ENCODE measurements around the gene OSBPL10.

OSBPL10 gene

DNA sequence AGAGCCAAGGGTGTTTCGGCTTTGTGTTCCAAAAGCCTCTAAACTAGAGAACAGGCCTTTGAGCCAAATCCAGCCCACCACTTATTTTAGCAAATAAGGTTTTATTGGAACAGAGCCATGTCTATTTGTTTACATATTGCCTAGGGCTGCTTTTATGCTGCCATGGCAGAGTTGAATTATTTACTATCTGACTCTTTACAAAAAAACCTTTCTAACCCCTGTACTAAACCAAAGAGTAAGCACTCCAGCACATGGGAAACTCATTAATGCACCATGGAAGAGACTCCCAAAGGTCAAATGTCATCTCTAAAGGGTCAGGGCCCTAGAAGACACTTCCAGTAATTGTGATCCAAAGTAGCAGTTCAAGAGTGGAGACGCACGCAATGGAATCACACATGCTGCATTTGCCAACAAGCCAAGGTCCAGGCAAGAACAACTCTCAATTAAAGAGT is 22.3 kb downstream of the OSBPL10 start:
- peak; percentile 35 for DNase-seq (ENCODE audit: low spot score)

DNA sequence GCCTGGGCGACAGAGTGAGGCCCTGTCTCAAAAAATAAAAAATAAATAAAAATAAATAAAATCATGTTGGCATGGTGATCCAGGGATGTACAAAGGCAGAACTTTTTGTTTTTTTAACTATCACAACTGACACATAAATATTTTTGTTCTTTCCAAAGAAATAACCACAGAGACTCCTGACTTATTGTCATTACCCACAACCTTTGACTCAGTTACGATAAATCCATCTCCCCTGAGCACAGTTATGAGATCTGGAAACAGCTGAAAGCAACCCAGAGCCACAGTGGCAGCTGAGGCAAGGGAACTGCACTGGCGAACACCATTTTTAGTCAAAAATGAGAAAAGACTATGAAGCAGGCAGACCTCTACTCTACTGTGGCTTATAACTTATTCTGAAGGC is 24.0 kb downstream of the OSBPL10 start:
- no peak for DNase-seq (ENCODE audit: low spot score)

DNA sequence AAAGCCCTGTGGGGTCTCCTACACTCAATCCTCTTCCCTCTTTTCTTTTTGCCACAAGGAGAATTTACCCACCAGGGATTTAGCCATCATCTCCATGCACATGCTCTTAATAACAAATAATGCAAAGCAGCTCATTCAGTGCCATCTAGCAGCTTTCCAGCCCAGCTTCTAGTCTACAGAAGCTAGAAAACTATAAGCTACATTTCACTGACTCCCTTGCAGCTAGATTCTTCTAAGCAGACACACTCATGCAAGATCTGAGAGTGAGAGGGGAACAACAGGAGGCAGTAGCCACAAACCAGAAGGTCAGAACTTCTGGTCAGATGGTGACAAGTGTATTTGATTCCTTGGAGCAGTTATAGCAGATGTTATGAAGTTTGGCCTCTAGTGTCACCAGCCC is 25.5 kb downstream of the OSBPL10 start:
- DNase-seq (ENCODE audit: low spot score) = no peak

DNA sequence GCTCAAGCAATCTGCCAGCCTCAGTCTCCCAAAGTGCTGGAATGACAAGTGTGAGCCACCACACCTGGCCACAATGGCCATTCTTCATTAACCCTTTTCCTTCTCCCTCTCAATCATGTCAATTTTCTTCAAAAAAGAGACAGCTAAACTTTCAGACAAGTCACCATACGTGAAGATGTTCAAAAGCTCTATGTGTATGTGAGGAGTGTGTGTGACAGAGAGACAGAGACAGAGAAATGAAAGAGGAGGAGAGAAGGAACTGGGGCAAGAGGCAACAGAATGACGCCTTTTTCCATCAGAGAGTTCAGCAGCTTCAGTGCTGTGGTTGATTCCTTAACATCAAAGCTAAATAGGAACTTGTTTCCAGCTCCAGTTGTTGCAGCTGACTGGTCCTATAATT is 27.4 kb downstream of the OSBPL10 start:
- DNase-seq (ENCODE audit: low spot score) = no peak

DNA sequence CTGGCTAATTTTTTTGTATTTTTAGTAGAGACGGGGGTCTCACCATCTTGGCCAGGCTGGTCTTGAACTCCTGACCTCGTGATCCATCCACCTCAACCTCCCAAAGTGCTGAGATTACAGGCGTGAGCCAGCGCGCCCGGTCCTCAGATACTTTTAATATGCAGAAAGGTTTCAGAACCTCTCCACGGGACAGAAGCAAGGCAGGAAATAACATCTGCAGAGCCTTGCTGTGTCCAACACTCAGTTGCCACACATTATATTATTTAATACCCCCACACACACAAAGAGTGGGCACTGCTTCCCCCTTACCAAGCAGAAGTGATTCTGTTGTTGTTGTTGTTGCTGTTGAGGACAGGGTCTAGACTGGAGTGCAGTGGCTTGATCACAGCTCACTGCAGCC is 28.0 kb downstream of the OSBPL10 start:
- DNase-seq (ENCODE audit: low spot score) = no peak

DNA sequence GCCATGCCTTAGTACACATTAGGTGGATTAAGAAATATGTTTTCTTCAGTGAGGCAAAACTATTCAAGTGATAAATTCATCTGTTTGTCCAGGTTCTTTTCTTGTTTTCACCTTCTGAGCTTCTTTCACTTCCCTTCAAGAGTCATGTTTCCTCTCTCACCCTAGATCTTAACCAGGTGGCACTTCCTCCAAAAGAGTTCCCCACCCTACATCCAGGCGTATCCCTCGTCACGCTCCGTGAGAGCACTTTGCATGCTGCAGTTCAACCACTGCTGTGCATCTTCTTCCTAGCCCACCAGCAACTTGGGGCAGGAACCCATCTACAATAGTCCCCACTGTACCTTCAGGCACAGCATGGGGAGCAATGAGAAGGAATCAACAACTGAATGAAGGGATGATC is 28.9 kb downstream of the OSBPL10 start:
- no peak for DNase-seq (ENCODE audit: low spot score)

DNA sequence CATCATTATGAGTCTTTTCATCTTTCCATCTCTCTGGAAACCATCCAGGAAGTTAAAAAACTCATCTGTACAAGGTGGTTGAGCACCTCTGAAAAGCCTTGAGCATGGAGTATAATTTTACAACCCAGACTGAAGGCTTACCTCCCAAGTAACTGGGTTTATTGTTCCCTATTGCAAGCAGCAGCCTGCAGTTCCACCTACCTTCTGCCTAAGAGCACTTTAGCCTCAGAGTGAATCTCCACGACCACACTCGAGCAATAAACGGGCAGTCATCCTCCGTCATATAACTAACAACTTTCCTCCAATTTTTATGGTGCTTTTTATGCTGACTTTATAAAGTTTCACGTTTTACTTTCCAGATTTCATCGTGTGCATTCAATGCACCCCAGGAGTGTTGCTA is 32.8 kb downstream of the OSBPL10 start:
- DNase-seq (ENCODE audit: low spot score) = no peak

DNA sequence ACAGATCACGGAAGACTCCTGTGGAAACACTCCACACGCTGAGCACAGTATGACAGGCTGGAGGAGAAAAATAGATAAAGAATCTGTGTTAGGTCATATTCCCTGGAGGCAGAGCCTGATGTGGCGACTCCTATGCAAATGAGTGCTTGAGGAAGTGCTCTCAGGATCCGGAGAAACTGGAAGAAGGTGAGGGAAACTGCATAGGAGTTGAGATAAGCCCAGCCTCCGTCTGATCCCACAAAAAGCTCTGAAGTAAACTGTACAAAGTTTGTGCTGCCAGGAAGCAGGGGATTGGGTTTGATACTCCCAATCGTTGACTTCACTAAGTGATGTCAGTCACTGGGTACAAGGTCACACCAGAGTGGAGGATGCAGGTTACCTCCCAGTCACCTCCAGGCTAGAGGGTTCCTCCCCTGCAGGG is 33.4 kb downstream of the OSBPL10 start:
- no peak for DNase-seq (ENCODE audit: low spot score)

DNA sequence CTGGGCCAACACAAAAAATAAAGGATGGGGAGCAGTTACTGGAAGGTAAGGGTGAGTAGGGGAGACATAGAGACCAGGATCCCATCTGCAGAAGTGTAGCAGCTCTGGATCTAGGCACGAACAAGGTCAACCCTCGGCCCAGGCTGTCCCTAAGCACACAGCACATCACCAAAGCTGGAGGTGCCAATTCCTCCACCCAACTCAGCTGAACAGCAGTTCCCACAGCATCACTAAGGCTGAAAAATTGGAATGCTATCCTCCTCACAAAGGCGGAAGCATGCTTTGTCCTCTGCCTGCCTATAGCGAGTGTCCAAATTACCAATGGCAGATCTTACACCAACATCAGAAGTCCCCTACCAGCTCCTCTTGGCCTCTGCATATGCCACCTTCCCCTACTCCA is 33.9 kb downstream of the OSBPL10 start:
- no peak for DNase-seq (ENCODE audit: low spot score)

DNA sequence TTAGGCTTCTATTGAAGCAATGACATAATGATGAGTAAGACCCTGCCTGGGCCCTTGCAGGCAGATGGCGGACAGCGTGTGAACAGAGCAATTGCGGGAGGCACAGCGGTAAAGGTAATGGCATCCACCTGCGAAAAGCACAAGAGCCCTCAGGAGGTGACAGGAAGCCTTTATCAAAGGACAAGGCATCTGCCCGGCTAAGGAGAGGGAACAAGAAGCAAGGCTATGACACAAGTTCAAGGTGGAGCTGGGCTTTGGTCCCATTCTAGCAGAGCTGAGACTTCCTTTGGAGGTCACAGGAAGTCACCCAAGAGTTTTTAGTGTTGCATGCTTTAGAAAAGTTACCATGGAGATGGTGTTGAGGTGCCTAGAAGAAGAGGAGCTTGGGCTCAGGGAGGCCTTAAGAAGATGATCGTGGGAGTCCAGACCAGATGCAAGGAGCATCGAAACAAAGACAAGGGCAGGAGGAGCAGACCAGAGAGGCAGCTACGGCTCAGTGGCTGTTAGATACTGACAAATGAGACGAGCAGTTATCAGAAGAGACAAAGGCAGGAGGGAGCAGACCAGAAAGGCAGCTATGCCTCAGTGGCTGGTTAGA is 34.5 kb downstream of the OSBPL10 start:
- DNase-seq (ENCODE audit: low spot score) = no peak

DNA sequence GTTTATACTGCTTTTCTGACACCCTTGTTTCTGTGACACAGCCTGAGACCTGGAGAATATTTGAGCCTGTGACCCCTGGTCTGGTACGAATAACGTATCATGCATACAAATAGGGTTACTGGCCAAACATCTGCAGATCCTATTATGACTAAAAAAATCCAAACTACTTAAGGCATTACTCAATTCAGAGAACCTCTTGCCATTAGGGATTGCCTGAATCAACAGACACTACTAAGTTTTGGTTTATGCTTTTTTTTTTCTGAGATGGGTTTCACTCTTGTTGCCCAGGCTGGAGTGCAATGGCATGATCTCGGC is 35.4 kb downstream of the OSBPL10 start:
- DNase-seq (ENCODE audit: low spot score) = no peak

DNA sequence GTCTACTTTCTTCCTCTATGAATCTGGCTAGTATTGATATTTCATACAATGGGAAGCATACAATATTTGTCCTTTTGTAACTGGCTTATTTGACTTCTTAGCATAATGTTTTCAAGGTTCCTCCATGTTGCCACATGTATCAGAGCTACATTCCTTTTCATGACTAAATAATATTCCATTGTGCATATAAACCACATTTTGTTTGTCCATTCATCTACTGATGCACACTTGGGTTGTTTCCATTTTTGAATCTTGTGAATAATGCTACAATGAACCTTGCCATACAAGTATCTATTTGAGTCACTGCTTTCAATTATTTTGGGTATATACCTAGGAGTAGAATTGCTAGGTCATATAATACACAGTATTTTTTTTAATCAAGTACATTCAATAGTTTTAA is 38.0 kb downstream of the OSBPL10 start:
- no peak for DNase-seq (ENCODE audit: low spot score)

DNA sequence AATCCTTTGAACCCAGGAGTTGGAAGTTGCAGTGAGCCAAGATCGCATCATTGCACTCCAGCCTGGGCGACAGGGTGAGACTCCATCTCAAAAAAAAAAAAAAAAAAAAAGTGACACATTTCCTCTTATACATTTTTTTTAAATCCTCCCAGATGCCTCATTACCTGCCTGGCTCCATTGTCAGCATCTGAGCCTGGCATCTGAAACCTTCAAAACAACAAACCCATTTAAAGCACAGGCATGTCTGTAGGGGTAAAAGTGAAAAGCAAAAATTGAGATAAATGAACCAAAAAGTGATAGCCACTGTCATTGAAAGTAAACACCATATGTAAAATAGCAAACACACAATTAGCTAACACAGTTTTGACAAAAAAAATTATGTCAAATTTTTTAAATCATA is 38.6 kb downstream of the OSBPL10 start:
- no peak for DNase-seq (ENCODE audit: low spot score)

DNA sequence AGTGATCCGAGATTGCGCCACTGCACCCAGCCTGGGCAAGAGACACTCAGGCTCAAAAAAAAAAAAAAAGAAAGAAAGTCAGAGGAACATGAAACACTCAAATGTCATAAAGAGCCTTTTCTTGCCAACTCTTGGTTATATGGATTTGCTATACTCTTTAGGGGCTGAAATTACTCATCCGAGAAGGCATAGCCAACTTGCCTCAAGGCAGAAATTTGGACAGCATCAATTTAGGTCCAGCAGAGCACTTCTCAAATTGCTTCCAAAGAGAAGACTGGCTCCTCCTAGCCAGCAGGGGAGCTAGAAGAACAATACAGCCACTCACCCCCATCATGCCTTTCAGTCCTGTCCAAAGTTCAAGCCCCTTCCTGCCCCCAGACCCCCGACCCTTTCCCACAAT is 43.8 kb downstream of the OSBPL10 start:
- DNase-seq (ENCODE audit: low spot score) = peak; percentile 75

DNA sequence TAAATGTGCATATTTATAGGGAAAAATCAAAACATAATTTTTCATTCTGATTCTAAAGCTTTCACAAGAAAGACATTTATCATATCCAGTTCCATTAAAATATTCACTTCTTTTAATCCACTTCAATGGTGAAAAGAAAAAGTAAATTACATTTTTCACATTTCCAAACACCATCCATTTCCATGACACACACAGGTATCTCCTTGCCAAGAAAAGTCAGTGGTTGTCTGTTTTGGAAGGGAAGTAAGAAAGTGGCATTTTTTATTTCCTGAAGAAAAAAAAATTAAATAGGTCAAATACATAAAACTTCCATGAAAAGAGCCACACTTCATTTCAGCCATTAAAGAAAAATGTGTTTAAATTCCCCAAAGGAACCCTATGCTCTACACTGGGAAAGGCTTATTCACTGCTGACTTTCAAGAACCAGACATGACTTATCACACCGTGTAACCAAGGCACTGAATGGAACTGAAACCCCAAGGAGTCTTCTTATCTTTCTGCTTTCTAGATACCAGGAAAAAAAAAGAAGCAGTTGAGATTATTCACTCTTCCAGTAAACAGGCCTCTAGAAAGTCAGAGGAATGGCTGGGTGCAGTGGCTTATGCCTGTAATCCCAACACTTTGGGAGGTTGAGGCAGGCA is 44.5 kb downstream of the OSBPL10 start:
- no peak for DNase-seq (ENCODE audit: low spot score)

DNA sequence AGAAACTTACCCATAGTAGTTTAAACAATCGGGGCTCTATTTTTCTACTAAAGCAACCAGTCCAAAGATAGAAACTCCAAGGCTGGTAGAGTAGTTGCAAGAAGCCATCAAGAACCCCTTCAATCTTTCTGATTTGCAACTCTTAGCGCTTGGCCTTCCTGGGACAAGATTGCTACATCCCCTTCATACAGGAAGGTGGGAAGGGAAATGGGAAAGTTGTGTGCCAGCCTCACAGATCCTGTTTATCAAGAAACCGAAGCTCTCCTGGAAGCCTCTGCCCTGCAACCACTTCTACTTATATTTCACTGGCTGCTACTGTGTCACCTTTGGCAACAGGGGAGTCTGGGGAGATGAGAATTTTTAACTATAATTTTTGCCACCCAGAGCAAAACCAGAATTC is 46.2 kb downstream of the OSBPL10 start:
- DNase-seq (ENCODE audit: low spot score) = no peak

DNA sequence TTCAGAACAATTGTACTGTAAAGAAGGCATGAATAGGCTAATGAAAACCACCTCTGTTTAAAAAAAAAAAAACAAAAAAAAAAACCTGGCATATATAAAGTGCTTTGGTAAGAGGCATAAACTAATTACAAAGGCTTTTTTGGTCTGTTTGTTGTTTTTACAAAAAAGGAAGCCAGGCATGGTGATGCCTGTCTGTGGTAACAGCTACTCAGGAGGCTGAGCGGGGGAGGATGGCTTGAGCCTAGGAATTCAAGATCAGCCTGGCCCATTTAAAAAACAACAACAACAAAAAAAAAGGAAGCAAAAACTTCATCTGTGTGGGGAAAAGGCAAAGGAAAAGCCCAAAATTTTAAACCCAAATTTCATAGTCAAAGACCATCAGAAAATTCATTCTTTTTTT is 47.0 kb downstream of the OSBPL10 start:
- DNase-seq (ENCODE audit: low spot score) = no peak

DNA sequence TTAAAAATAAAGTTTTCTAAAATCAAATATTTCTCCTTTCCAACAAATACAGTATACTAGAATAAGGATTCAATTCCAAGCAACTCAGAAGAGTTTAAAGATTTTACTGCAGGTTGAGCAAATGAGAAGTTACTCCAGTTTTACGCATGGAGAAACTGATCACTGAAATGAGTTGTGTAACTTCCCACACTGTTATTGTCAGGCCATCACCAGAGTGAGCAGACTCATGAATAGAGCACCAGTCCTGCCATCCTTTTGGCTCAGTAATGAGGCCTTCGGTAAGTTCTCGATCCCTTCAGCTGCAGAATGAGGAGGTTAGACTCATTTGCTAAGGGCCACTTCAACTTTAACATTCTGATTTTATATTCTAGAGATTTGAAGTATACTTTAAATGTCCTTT is 48.1 kb downstream of the OSBPL10 start:
- no peak for DNase-seq (ENCODE audit: low spot score)

DNA sequence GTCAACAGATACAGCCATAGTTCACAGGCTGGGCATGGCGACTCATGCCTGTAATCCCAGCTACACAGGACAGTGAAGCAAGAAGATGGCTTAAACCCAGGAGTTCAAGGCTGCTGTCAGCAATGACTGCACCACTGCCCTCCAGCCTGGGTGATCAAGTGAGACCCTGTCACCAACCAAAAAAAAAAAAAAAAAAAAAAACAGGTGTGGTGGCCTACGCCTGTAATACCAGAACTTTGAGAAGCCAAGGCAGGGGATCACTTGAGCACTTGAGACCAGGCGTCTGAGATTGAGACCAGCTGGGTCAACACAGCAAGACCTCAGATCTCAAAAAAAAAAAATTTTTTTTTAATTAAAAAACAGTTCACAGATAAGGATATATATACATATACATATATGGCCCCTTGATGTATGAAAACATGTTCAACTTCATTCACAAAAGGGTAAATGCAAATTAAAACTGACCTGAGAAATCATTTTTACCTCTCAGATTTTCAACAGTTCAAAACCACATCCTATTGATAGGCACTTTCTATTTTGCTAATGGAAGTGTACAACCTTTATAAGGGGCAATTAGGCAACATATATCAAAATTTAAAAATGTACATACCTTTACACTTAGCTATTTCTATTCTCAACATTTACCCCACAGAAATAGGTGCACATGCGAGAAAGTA is 51.1 kb downstream of the OSBPL10 start:
- no peak for DNase-seq (ENCODE audit: low spot score)

DNA sequence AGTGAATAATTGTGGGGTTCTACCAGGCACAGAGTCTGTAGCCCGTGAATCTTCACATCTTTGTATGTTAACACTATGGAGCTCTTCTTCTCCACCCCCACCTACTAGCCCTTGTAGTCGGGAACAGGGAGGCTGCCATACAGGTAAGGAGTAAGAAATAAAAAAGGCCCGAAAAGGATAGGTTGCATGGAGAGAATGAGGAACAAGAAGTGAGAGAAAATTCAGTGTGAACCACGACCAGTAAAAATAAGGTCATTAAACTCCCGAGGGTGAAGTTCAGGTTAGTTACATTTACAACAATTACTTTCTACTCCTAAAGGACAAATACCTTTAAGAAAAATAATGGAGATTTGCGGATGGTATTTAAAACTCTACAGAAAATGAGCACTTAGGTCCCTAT is 53.3 kb downstream of the OSBPL10 start:
- DNase-seq (ENCODE audit: low spot score) = no peak

DNA sequence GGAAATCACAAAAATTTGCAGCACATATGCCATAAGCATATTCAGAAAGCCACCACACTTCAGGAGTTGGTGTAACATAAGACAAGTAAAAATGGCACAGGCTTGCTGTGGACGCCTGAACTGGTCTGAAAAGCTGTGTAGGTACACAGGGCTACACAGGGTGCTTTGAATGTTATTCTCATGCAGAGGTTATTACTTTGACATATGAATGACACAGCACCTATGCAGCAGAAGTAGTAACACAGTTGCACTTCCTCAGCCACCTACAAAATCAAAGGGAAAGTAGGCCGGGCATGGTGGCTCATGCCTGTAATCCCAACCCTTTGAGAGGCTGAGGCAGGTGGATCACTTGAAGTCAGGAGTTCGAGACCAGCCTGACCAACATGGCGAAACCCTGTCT is 54.5 kb downstream of the OSBPL10 start:
- DNase-seq (ENCODE audit: low spot score) = no peak

DNA sequence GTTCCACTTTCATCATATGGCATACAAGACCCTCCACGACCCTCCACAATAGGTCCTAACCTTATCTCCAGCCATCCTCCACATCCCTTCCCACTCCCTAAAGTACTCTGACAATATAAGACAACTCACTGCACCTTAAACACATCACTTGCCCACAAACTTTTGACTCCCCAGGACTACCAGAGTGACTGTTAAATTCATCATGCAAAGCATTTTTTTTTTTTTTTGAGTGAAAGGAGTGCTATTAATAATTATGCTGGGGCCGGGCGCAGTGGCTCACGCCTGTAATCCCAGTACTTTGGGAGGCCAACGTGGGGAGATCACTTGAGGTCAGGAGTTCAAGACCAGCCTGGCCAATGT is 55.8 kb downstream of the OSBPL10 start:
- no peak for DNase-seq (ENCODE audit: low spot score)

DNA sequence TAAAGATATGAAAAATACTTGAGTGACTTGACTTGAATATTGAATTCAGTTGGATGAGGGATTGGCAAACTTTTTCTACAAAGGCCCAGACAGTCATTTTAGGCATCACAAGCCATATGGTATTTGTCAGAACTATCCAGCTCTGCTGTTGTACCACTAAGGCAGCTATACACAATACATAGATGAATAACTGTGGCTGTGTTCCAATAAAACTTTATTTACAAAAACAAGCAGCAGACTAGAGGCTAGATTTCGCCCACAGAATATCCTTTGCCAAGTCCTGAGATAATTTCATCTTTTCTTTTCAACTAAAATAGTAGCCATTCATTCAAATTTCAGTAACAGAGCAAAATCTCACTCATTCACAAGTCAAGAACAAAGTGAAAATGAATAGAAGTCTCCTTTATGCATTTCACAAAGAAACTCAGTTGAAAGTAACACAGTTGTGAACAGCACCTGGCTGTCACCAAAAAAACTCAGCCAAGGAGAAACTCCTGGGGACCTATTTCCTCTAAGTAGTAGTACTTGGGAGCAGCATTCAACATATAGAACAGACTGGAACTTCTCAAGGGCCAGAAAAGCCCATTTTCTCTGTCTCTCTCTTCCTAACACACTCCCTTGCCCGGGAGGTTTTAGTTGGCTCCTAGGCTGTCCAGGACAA is 56.3 kb downstream of the OSBPL10 start:
- no peak for DNase-seq (ENCODE audit: low spot score)

DNA sequence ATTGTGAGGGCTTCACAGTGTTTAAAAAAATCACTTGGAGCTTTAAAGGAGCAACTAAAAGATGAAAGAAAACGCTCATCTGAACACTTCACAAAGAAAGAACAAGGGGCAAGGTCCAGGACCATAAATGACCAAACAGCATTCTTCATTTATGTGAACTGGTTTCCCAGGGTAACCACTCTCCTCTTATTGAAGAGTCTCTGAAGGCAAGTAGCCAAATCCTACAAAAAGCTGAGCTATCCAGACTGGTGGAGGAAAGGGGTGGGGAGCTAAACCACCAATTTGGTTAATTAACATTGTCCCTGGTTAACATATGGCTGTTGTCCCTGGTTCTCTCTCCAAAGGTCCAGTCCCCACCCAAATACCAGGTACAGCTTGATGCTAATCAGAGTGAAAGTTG is 58.1 kb downstream of the OSBPL10 start:
- DNase-seq (ENCODE audit: low spot score) = no peak
